SU-DHL-6 (cell line): Measurements from ENCODE around the gene TEC.
"Not testable (repeated sequence)": the region's sequence is repeated elsewhere in the genome, so short reads cannot be mapped to it uniquely, and the experiment has no call there.

Experiments used
- H2AFZ ChIP-seq: fragments of 200-600 bp; sonication (generic); 2 replicates; pipeline ENCODE4 v1.6.1; 2014; ENCODE audit warnings: low read depth, mild to moderate bottlenecking, moderate library complexity, mixed read lengths, antibody characterized with exemption, low read length; ENCODE audit not compliant: severe bottlenecking
- H3F3A ChIP-seq: fragments of 200-600 bp; shearing (Covaris generic); 2 replicates; pipeline ENCODE4 v1.6.0; 2016; ENCODE audit warnings: antibody characterized with exemption, mild to moderate bottlenecking; ENCODE audit not compliant: insufficient read depth
- H3K27ac ChIP-seq: fragments of 200-600 bp; sonication (generic); 2 replicates; pipeline ENCODE4 v1.5.1; 2016; ENCODE audit warnings: low read depth, mild to moderate bottlenecking, low read length, moderate library complexity, mixed read lengths
- H3K27me3 ChIP-seq: fragments of 200-600 bp; sonication (generic), shearing (Covaris generic); 2 replicates; pipeline ENCODE4 v1.6.0; 2014; ENCODE audit warnings: mild to moderate bottlenecking, low read length
- H3K36me3 ChIP-seq: fragments of 200-600 bp; sonication (generic); 2 replicates; pipeline ENCODE4 v1.6.1; 2014; ENCODE audit warnings: mild to moderate bottlenecking, low read length, mixed read lengths
- H3K4me2 ChIP-seq: fragments of 300-600, 200-600 bp; shearing (Covaris generic), sonication (generic); 2 replicates; pipeline ENCODE4 v1.6.0; 2014; ENCODE audit warnings: low read length, low read depth, mild to moderate bottlenecking; ENCODE audit not compliant: poor library complexity, severe bottlenecking
- H3K4me3 ChIP-seq: fragments of 200-600 bp; sonication (generic); 2 replicates; pipeline ENCODE4 v1.5.1; 2014; ENCODE audit warnings: antibody characterized with exemption, low read length, mild to moderate bottlenecking, mixed read lengths; ENCODE audit not compliant: insufficient read depth, poor library complexity, severe bottlenecking
- H3K79me2 ChIP-seq: fragments of 200-600 bp; sonication (generic); 2 replicates; pipeline ENCODE4 v1.6.1; 2014; ENCODE audit warnings: mild to moderate bottlenecking, low read length, moderate library complexity; ENCODE audit not compliant: insufficient read depth
- H3K9ac ChIP-seq: fragments of 200-600 bp; sonication (generic); 2 replicates; pipeline ENCODE4 v1.7.0; 2014; ENCODE audit warnings: mild to moderate bottlenecking, low read length
- H3K9me2 ChIP-seq: fragments of 200-600 bp; sonication (generic); replicated peaks from 2 replicates; pipeline ENCODE4 v1.6.1; 2014; ENCODE audit warnings: low read length; ENCODE audit not compliant: insufficient read depth
- H3K9me3 ChIP-seq: fragments of 200-600 bp; sonication (generic); 2 replicates; pipeline ENCODE4 v1.6.1; 2014; ENCODE audit warnings: low read length, mixed read lengths; ENCODE audit not compliant: insufficient read depth
- H4K20me1 ChIP-seq: fragments of 200-600 bp; sonication (generic); 2 replicates; pipeline ENCODE4 v1.6.1; 2014; ENCODE audit warnings: low read depth, mild to moderate bottlenecking, antibody characterized with exemption, low read length, moderate library complexity, mixed read lengths
- EZH2phosphoT487 ChIP-seq: fragments of 200-600 bp; sonication (generic), shearing (Covaris generic); conservative IDR thresholded peaks from 2 replicates; pipeline ENCODE4 v1.6.1; 2018; ENCODE audit warnings: mild to moderate bottlenecking, antibody characterized with exemption, low read length, moderate library complexity, mixed read lengths
- TF ChIP-seq, protein P1 (sequence below): fragments of 200-600 bp; sonication (generic); IDR thresholded peaks from one replicate; pipeline ENCODE4 v1.5.1; 2017; ENCODE audit warnings: antibody characterized with exemption, mild to moderate bottlenecking, low read length, moderate library complexity; ENCODE audit not compliant: insufficient read depth, poor library complexity, severe bottlenecking

Gene TEC

DNA sequence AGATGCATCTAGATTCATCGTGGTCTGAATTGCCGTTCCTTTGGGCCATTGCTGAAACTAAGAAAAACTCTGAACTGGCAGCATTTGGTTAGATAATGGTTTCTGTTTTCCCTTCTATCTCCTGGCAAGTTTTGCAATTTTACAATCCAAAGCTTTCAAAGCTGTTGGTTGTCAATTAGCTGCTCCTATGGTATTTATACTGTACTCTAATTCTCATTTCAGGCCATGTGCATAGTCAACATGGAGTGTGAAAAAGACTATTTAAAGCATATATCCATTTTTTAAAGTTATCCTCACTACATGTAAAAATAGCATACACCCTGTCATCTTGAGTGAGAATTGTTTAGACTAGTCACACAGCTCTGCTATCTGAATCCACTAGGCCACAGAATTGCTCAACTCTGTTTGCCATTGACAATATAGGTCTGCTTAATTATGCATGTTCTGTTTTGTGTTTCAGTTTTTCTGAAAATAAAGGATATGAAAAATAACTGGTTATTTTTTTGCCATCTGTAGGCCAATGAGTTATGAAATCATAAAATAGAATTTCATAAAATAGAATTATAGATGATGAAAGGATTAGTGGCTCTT is 27.7 kb upstream of the TEC start:
- TF ChIP-seq, protein P1, sequence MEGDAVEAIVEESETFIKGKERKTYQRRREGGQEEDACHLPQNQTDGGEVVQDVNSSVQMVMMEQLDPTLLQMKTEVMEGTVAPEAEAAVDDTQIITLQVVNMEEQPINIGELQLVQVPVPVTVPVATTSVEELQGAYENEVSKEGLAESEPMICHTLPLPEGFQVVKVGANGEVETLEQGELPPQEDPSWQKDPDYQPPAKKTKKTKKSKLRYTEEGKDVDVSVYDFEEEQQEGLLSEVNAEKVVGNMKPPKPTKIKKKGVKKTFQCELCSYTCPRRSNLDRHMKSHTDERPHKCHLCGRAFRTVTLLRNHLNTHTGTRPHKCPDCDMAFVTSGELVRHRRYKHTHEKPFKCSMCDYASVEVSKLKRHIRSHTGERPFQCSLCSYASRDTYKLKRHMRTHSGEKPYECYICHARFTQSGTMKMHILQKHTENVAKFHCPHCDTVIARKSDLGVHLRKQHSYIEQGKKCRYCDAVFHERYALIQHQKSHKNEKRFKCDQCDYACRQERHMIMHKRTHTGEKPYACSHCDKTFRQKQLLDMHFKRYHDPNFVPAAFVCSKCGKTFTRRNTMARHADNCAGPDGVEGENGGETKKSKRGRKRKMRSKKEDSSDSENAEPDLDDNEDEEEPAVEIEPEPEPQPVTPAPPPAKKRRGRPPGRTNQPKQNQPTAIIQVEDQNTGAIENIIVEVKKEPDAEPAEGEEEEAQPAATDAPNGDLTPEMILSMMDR = no peak
- TF ChIP-seq EZH2phosphoT487 = no peak
- no peaks in the 10 kb centered on the region for H3K9me2 ChIP-seq
- no peak overlapping the region for H3K4me2 ChIP-seq
- no peak overlapping the region for H2AFZ ChIP-seq
- H3K27ac ChIP-seq = no peak overlapping the region
- H3K4me3 ChIP-seq = no peak overlapping the region
- no peaks in the 10 kb centered on the region for H3K27me3 ChIP-seq
- no peaks in the 10 kb centered on the region for H3K79me2 ChIP-seq
- no peaks in the 10 kb centered on the region for H3F3A ChIP-seq
- H3K9me3 ChIP-seq = no peaks in the 10 kb centered on the region
- H4K20me1 ChIP-seq = no peaks in the 10 kb centered on the region
- H3K36me3 ChIP-seq = no peaks in the 10 kb centered on the region
- H3K9ac ChIP-seq = no peak overlapping the region

- Histone ChIP-seq H3K27ac (no peak overlapping the region), H3K9me2 (no peaks in the 10 kb centered on the region), H3K9me3 (no peaks in the 10 kb centered on the region), H3K79me2 (no peaks in the 10 kb centered on the region), H3K4me3 (no peak overlapping the region), H2AFZ (no peak overlapping the region), H3K9ac (no peak overlapping the region), H3K36me3 (no peaks in the 10 kb centered on the region), H4K20me1 (no peaks in the 10 kb centered on the region), H3K4me2 (no peak overlapping the region), H3K27me3 (no peaks in the 10 kb centered on the region), H3F3A (no peaks in the 10 kb centered on the region)
- no peak for TF ChIP-seq EZH2phosphoT487
- TF ChIP-seq, protein P1 = no peak
Observed at GRCh38 chr4:48296365-48296764, 26.7 kb upstream of the TEC start.

- TF ChIP-seq, protein P1 = no peak
- no peak for TF ChIP-seq EZH2phosphoT487
Observed at GRCh38 chr4:48295116-48295515, 25.5 kb upstream of the TEC start.

DNA sequence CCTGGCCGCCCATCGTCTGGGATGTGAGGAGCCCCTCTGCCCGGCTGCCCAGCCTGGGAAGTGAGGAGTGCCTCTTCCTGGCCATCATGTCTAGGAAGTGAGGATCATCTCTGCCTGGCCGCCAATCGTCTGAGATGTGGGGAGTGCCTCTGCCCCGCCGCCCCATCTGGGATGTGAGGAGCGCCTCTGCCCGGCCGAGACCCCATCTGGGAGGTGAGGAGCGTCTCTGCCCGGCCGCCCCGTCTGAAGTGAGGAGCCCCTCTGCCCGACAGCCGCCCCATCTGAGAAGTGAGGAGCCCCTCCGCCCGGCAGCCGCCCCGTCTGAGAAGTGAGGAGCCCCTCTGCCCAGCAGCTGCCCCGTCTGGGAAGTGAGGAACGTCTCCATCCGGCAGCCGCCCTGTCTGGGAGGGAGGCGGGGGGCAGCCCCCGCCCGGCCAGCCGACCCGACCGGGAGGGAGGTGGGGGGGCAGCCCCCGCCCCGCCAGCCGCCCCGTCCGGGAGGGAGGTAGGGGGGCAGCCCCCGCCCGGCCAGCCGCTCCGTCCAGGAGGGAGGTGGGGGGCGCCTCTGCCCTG is 22.7 kb upstream of the TEC start:
- H4K20me1 ChIP-seq, H3K4me2 ChIP-seq, H3K4me3 ChIP-seq, H3K27ac ChIP-seq, H3K79me2 ChIP-seq, H3K9ac ChIP-seq, H2AFZ ChIP-seq, H3K9me3 ChIP-seq, H3K9me2 ChIP-seq, H3K36me3 ChIP-seq, H3K27me3 ChIP-seq, H3F3A ChIP-seq: not testable (repeated sequence)

More at GRCh38 chr4:48295116-48295515, 25.5 kb upstream of the TEC start:
- Histone ChIP-seq H3K9ac (no peak overlapping the region), H3K36me3 (no peaks in the 10 kb centered on the region), H3K4me3 (no peak overlapping the region), H3K79me2 (no peaks in the 10 kb centered on the region), H3K9me3 (no peaks in the 10 kb centered on the region), H4K20me1 (no peaks in the 10 kb centered on the region), H3K27me3 (no peaks in the 10 kb centered on the region), H3K27ac (no peak overlapping the region), H3K4me2 (no peak overlapping the region), H3F3A (no peaks in the 10 kb centered on the region), H3K9me2 (no peaks in the 10 kb centered on the region), H2AFZ (no peak overlapping the region)
